NCI-H446 treated with DMSO at 0.1 percent for 48 hours (cell line): Measurements from ENCODE around the gene TMA7B.
"Not testable (repeated sequence)": the region's sequence is repeated elsewhere in the genome, so short reads cannot be mapped to it uniquely, and the experiment has no call there.

Experiments used
- DNase-seq: peaks from one replicate; lab custom pipeline; 2025; lab: John Stamatoyannopoulos, UW

TMA7B gene

DNA sequence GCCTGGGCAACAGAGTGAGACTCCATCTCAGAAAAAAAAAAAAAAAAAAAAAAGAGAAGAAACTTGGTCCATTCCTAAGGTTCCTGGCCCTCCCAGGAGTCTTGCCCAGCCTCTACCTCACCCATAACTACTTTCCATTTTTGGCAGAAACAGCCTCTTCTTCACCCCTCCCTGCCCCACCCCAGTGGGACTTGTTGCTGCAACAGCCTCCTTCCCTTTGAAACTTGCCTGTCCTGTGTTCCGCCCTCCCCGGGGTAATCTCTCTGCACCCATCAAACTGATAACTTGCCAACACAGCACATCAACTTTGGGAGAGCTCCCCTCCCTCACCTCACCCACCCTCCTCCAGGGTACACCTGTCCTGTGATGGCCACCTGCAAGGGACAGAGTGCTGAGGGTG is 24.5 kb downstream of the TMA7B start:
- no peak for DNase-seq

GRCh38 chr22:39985383-39986035 is 25.3 kb downstream of the TMA7B start:
- no peak for DNase-seq

GRCh38 chr22:39988386-39989114 is 28.4 kb downstream of the TMA7B start:
- DNase-seq: no peak

DNA sequence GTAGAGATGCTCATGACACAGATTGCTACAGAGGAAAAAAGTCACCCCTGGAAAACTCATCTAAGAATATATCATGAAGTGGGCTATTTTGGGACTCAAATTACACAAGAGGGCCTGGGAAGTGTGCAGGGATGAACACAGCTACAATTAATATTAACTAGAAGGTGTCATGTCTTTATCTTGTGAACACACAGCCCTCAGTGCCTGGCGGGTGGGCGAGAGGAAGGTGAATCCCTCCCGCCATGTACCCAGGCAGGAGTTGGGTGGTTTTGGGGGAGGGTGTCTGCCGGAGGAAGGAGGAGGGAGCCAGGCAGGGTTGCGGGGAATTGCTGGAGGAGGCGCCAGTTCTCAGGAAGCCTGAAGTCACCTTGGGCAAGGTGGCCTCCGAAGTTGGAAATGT is 29.4 kb downstream of the TMA7B start:
- no peak for DNase-seq

GRCh38 chr22:39990686-39991085 is 30.5 kb downstream of the TMA7B start:
- no peak for DNase-seq

- no peak for DNase-seq
Measured at GRCh38 chr22:39991159-39991860, 31.1 kb downstream of the TMA7B start.

DNA sequence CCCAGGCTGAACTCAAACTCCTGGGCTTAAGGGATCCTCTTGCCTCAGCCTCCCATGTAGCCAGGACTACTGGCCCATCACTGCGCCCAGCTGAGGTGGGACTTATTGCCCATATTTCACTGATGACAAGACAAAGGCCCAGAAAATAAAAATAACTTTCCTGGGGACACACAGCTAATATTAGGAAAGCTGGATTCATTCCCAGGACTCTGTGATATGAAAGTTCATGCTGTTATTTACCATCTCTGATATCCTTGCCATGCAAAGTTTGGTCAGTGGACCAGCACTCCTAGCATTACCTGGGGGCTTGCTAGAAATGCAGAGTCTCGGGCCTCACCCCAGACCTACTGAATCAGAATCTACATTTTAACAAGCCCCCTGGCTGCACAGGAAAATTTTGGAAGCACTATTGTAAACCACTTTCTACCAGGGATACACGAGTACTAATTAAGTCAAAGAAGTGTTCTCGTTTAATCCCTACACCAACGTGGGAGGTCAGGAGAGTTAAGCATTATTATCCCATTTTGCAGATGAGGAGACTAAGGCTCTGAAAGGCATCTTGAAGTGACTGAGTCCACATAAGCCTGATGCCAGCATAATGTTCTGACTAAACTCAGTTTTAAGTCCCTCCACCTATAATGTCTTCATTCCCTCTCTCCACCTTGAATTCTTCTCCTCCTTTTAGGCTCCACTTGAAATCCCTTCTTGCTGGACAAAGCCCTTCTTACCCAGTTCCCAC is 32.1 kb downstream of the TMA7B start:
- DNase-seq: no peak

DNA sequence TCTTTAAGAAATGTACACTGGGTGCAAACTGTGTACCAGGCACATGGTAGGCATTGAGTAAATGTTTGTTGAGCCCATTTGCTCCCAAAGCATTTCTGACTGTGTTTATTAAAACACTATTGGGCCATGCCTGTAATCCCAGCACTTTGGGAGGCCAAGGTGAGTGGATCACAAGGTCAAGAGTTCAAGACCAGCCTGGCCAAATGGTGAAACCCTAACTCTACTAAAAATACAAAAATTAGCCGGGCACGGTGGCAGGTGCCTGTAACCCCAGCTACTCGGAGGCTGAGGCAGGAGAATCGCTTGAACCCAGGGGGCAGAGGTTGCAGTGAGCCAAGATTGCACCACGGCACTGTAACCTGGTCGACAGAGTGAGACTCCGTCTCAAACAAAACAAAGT is 32.7 kb downstream of the TMA7B start:
- DNase-seq: not testable (repeated sequence)

- DNase-seq: no peak
Measured at GRCh38 chr22:39994041-39994565, 33.9 kb downstream of the TMA7B start.

GRCh38 chr22:39994566-39995392 is 34.6 kb downstream of the TMA7B start, which contains the start of gene FAM83F:
TSS of gene FAM83F (plus strand) at chr22:39994954. CDS start at chr22:39995043, 89 bp downstream.
- DNase-seq: no peak

DNA sequence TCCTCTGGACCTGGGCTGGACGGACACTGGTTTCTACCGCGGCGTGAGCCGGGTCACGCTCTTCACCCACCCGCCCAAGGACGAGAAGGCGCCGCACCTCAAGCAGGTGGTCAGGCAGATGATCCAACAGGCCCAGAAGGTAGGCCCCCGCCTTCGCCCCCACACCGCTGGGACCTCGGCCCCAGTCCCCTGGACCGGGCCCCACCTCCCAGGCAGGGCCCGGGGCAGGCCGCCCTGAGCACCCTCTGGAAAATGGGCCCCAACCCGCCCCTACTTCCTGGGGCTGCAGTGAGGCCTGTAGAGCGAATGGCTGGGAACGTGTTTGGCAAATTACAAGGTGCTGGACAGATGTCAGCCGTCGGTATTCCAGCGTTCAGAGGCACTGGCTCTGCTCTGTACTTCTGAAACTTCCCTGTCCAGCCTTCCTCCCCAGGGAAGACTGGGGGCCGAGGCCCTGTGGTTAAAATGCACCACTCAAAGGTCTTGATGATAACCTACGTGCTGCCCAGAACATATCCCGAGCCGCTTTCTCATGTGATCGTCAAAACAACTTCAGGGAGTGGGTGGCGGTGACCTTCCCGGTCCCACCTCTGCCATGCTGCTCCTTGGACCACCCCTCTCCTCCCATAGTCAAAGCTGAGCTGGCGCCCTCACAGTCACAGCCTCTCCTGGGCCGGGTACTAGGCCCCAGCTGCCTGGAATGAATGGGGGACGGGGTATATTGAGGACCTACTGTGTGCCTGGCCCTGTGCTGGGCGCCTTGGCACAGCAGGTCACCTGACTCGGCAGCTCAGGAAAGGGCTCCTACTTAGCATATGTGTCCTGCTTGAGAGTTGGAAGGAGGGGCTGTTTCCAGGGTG is 35.4 kb downstream of the TMA7B start:
- no peak for DNase-seq

DNA sequence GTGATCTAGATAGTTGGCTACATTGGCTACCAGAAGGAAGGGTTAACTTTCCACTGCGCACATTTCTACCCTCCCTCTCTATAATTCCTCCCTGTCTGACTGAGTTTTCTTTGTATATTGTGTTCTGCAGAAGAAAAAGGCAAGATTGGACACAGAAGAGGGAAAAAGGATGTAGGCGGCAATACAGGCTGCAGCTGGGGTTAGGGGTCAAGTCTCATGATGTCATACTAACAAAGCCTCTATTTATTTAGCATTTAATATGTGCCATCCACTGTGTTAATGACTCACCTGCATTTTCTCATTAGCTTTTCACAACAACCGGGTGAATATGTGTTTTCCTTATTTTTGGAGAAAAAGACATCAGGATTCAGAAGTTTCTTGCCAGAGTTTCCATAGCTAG is 36.5 kb downstream of the TMA7B start:
- no peak for DNase-seq

- DNase-seq: no peak
Measured at GRCh38 chr22:39997421-39997820, 37.2 kb downstream of the TMA7B start.

DNA sequence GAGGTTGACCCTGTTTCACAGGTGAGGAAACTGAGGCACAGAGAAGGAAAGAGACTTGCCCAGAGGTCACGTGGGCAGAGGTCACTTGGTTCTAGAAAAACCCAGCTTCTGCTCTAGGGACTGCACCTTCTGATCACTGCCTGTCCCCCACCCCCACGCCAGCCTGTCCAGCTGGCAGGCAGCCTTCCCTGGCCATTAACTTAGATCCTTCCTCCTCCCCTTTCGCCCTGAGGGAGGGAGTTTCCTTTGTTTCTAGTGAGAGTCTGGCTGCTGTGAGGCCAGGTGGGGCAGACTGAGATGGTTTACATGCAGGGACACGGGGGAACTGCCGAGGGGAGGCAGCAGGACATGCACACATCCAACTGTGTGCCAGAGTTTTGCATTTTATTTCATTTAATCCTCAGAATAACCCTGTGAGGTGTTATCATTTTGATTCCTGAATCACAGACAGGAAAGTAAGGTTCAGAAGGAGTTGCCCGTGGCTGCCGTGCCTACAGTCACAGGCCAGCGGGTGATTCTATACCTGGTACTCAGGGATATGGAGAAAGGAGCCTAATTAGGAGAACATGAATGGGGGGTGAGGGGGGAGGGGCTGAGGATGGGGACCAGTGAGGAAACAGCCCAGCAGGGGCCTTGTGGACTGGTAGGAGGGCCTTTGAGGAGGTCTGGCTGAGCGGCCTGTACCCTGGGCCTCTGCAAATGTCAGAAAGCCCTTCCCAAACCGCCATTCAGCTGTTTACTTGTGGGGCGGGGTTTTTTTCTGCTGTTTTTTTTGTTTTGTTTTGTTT is 37.9 kb downstream of the TMA7B start:
- peak; percentile 30 for DNase-seq

DNA sequence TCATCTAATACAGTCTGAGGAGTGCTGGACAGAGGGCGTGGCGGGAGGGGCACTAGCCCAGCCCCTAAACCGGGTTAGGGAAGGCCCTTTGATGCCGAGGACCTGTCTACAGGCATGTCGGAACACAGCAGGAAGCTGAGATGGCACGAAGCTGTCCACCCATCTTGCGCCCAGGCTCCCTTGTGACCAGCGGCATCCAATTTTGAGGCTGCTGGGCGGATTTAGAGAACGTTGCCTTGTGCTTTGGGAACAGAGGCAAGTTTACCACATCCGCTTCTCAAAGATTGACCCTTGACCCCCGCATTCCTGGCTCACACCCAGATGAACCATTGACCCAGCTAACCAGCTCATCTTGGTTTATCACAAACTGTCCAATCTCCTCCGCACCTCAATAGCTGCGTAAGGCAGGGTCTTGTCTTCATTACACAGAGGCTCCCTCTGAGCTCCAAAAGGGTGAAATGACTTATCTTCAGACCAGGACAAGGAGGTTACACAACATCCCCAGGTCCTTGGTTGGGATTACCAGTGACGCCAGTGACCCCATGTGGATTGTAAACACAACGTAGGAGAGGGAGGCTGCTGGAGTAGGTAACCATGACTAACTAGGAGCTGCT is 39.1 kb downstream of the TMA7B start:
- DNase-seq: no peak

- no peak for DNase-seq
Measured at GRCh38 chr22:40000171-40000570, 40.0 kb downstream of the TMA7B start.

- DNase-seq: no peak
Measured at GRCh38 chr22:40001106-40001505, 40.9 kb downstream of the TMA7B start.

- no peak for DNase-seq
Measured at GRCh38 chr22:40001800-40002577, 41.8 kb downstream of the TMA7B start.
